AG09319 (cell line): ENCODE data around the gene LATS1.

Experiments used
- DNase-seq: peaks from one replicate; pipeline ENCODE4 v3.0.0-alpha.2; 2010; ENCODE audit warnings: low read depth; ENCODE audit errors: extremely low read depth
- CTCF ChIP-seq: IDR thresholded peaks from 2 replicates; pipeline ENCODE4 v1.5.1; 2011; ENCODE audit warnings: low read depth, mild to moderate bottlenecking, inconsistent platforms, low read length, moderate library complexity

The LATS1 gene

GRCh38 chr6:149711711-149712110 lies 6.2 kb downstream of the LATS1 start:
- no peak for TF ChIP-seq CTCF
- no peak for DNase-seq

GRCh38 chr6:149701714-149702113 lies 16.2 kb downstream of the LATS1 start:
- TF ChIP-seq CTCF, result no peak
- no peak for DNase-seq

GRCh38 chr6:149699150-149699549 lies 18.8 kb downstream of the LATS1 start:
- DNase-seq, result no peak

GRCh38 chr6:149698175-149698574 lies 19.7 kb downstream of the LATS1 start:
- no peak for DNase-seq
- no peak for TF ChIP-seq CTCF

More at GRCh38 chr6:149699150-149699549, 18.8 kb downstream of the LATS1 start:
- no peak for TF ChIP-seq CTCF

- DNase-seq, result no peak
- no peak for TF ChIP-seq CTCF
Measured at GRCh38 chr6:149696901-149697300, 21.0 kb downstream of the LATS1 start.

- no peak for TF ChIP-seq CTCF
- no peak for DNase-seq
Measured at GRCh38 chr6:149694921-149695320, 23.0 kb downstream of the LATS1 start.

GRCh38 chr6:149691201-149691600 lies 26.7 kb downstream of the LATS1 start:
- DNase-seq, result no peak
- TF ChIP-seq CTCF, result no peak

- no peak for DNase-seq
- no peak for TF ChIP-seq CTCF
Measured at GRCh38 chr6:149686230-149686629, 31.7 kb downstream of the LATS1 start.
